Type B pancreatic cell (in vitro differentiated cells): ENCODE results near the gene SHCBP1. TPM values are rescaled to one million over a fixed set of nuclear protein-coding genes. Genes with fewer than 3 reads are reported as not detected.
"Not testable (repeated sequence)": the region's sequence is repeated elsewhere in the genome, so short reads cannot be mapped to it uniquely, and the experiment has no call there.

ENCODE experiments used
- DNase-seq: peaks from one replicate; pipeline ENCODE4 v3.0.0; 2021; ENCODE audit warnings: mixed read lengths; ENCODE audit not compliant: unreplicated experiment; ENCODE audit errors: extremely low spot score
- H3K27ac Mint-ChIP-seq: 2 replicates; pipeline ENCODE4 v1.8.0; 2021; ENCODE audit warnings: mild to moderate bottlenecking, mixed read lengths
- H3K27me3 Mint-ChIP-seq: 2 replicates; pipeline ENCODE4 v1.8.0; 2021; ENCODE audit warnings: mixed read lengths
- H3K36me3 Mint-ChIP-seq: 2 replicates; pipeline ENCODE4 v1.8.0; 2021; ENCODE audit warnings: mixed read lengths
- H3K4me1 Mint-ChIP-seq: one replicate; pipeline ENCODE4 v1.8.0; 2021; ENCODE audit warnings: mixed read lengths; ENCODE audit not compliant: unreplicated experiment
- H3K4me3 Mint-ChIP-seq: 2 replicates; pipeline ENCODE4 v1.8.0; 2021; ENCODE audit warnings: mild to moderate bottlenecking, mixed read lengths
- H3K9me3 Mint-ChIP-seq: 2 replicates; pipeline ENCODE4 v1.8.0; 2021; ENCODE audit warnings: mixed read lengths
- total RNA-seq: library from RNA; stranded (reverse); gene quantifications from 2 replicates; pipeline ENCODE4 v1.2.1, GENCODE V29; 2021; ENCODE audit warnings: low replicate concordance
- TF ChIP-seq, protein P1 (sequence below): fragments of 200-600 bp; sonication (generic); conservative IDR thresholded peaks from 2 replicates; pipeline ENCODE4 v1.5.0; 2021; ENCODE audit warnings: antibody characterized with exemption, mild to moderate bottlenecking

Gene SHCBP1
- total RNA-seq, 1 donor from 2014 or later, result 12.7 TPM

DNA sequence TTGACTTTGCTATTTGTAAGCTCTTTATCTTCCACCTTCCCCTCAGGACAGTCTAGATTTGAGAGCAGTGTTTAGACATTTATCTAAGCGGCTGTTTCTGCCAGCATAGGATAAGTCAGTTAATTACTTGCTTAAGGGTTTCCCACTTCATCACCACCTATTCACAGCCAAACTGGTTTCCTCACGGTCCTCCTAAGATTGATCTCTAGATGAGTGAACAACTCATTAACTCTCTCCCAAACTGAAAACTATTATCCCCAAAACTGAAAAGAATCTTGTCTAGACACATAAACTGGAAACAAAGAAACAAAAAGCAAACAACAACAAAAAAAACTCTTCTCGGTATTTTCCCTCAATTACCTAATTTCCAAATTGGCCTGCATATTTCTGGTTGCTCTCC, 58.2 kb downstream of the SHCBP1 start:
- TF ChIP-seq, protein P1, sequence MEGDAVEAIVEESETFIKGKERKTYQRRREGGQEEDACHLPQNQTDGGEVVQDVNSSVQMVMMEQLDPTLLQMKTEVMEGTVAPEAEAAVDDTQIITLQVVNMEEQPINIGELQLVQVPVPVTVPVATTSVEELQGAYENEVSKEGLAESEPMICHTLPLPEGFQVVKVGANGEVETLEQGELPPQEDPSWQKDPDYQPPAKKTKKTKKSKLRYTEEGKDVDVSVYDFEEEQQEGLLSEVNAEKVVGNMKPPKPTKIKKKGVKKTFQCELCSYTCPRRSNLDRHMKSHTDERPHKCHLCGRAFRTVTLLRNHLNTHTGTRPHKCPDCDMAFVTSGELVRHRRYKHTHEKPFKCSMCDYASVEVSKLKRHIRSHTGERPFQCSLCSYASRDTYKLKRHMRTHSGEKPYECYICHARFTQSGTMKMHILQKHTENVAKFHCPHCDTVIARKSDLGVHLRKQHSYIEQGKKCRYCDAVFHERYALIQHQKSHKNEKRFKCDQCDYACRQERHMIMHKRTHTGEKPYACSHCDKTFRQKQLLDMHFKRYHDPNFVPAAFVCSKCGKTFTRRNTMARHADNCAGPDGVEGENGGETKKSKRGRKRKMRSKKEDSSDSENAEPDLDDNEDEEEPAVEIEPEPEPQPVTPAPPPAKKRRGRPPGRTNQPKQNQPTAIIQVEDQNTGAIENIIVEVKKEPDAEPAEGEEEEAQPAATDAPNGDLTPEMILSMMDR, result no peak
- Mint-ChIP-seq H3K27ac (no peak overlapping the region), H3K36me3 (no peaks in the 10 kb centered on the region), H3K4me1 (no peaks in the 10 kb centered on the region), H3K4me3 (no peak overlapping the region), H3K9me3 (no peaks in the 10 kb centered on the region), H3K27me3 (peaks cover 19% of the 10 kb centered on the region)
- no peak for DNase-seq

- Mint-ChIP-seq H3K4me3 (no peak overlapping the region), H3K36me3 (no peaks in the 10 kb centered on the region), H3K4me1 (no peaks in the 10 kb centered on the region), H3K27ac (no peak overlapping the region), H3K27me3 (peaks cover 19% of the 10 kb centered on the region), H3K9me3 (no peaks in the 10 kb centered on the region)
- TF ChIP-seq, protein P1, result no peak
- no peak for DNase-seq
These were observed 63.2 kb downstream of the SHCBP1 start for GRCh38 chr16:46558018-46558417.

- no peak for DNase-seq
- no peaks in the 10 kb centered on the region for H3K36me3 Mint-ChIP-seq
- TF ChIP-seq, protein P1, result no peak
- no peaks in the 10 kb centered on the region for H3K4me1 Mint-ChIP-seq
- no peak overlapping the region for H3K4me3 Mint-ChIP-seq
- H3K9me3 Mint-ChIP-seq, result no peaks in the 10 kb centered on the region
- H3K27ac Mint-ChIP-seq, result no peak overlapping the region
- peaks cover 11% of the 10 kb centered on the region for H3K27me3 Mint-ChIP-seq
These were observed 65.2 kb downstream of the SHCBP1 start for GRCh38 chr16:46555951-46556350.

DNA sequence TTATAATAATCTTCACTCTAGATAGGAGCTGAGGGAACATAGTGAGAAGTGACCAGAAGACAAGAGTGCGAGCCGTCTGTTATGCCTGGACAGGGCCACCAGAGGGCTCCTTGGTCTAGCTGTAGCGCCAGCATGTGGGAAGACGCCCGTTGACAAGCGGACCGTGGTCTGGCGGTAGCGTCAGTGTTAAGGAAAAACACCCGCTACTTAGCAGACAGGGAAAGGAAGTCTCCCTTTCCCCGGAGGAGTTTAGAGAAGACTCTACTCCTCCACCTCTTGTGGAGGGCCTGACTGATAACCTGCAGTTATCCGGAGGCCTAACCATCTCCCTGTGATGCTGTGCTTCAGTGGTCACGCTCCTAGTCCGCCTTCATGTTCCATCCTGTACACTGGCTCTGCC, 66.7 kb downstream of the SHCBP1 start:
- not testable (repeated sequence) for H3K9me3 Mint-ChIP-seq, H3K27ac Mint-ChIP-seq, DNase-seq, H3K4me3 Mint-ChIP-seq, H3K4me1 Mint-ChIP-seq, H3K36me3 Mint-ChIP-seq
- TF ChIP-seq, protein P1, result peak; percentile 85
- H3K27me3 Mint-ChIP-seq, result peaks cover 14% of the 10 kb centered on the region

- TF ChIP-seq, protein P1, result no peak
- no peaks in the 10 kb centered on the region for H3K9me3 Mint-ChIP-seq
- no peak overlapping the region for H3K27ac Mint-ChIP-seq
- peaks cover 14% of the 10 kb centered on the region for H3K27me3 Mint-ChIP-seq
- no peak for DNase-seq
- no peaks in the 10 kb centered on the region for H3K4me1 Mint-ChIP-seq
- no peak overlapping the region for H3K4me3 Mint-ChIP-seq
- no peaks in the 10 kb centered on the region for H3K36me3 Mint-ChIP-seq
These were observed 71.7 kb downstream of the SHCBP1 start for GRCh38 chr16:46549477-46549876.

Other genes starting within 250 kb of the SHCBP1 start
- gene VPS35, start 67.8 kb upstream of the SHCBP1 start, total RNA-seq, result 125 and 150 TPM in 2 replicates
- 20.7 and 48.8 TPM in 2 replicates for gene ORC6, start 68.3 kb upstream of the SHCBP1 start, total RNA-seq
- gene MYLK3, start 127.0 kb upstream of the SHCBP1 start, total RNA-seq, result 0.12 and 0.82 TPM in 2 replicates
- 11.5 and 14.3 TPM in 2 replicates for gene C16orf87, start 209.8 kb upstream of the SHCBP1 start, total RNA-seq